Measurements from ENCODE around the gene JAML. TPM values are rescaled to one million over a fixed set of nuclear protein-coding genes. Genes with fewer than 3 reads are reported as not detected.

JAML gene
- total and polyA plus RNA-seq, 2 of the 13 experiments (the other 11 are each of a cell fraction or from before 2014, with no cell fraction given): 2.0 to 3.3 TPM

DNA sequence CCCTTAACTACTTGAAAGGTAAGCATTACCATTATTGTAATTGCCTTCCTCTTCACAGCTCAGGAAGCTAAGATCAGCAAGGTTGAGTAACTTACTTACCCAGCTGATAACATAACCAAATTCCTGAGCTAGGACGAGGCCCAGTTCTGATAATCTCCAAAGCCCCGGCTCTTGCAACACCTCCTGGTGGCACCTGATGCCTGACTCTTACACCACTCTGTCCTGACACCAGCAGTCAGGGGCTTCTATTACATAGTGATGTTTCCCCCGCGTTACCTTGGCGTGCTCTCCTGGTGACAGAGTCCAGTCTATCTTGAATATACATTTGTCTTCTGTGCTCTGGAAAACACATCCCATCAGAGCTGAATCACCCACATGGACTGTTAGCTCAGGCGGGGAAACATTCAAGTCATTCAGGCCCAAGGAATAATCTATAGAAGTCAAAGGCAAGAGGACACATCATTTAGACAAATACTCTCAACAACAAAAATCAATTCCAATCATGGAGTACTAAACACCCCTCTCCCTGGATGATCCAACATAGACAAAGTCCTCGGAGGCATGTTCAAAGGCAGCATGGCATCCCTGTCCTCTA is 12.6 kb downstream of the JAML start (continued):
- TF ChIP-seq ZNF567 (CRISPR knock-in tag; IDR thresholded peaks at IDR 0.05; ENCODE audit: borderline replicate concordance) (no peak), ZNF317 (CRISPR knock-in tag; IDR thresholded peaks at IDR 0.05) (peak; percentile 74; the same call in 1 of the 2 replicates), ZNF292 (CRISPR knock-in tag; IDR thresholded peaks at IDR 0.05; ENCODE audit: borderline replicate concordance, low read depth) (0 out of 2 replicates have a peak, but pooled peaks have one; percentile 44), RNF2 (conservative IDR thresholded peaks at IDR 0.05; ENCODE audit: low read depth) (no peak), SNRNP70 (IDR thresholded peaks at IDR 0.05; ENCODE audit: low read depth, low read length) (no peak), XBP1 (CRISPR knock-in tag; IDR thresholded peaks at IDR 0.05) (no peak), ZNF772 (CRISPR knock-in tag; IDR thresholded peaks at IDR 0.05) (no peak), ATF7 (IDR thresholded peaks at IDR 0.05) (peak; percentile 63), ATF7 (CRISPR knock-in tag; IDR thresholded peaks at IDR 0.05) (peak; percentile 94), ZBTB1 (CRISPR knock-in tag; IDR thresholded peaks at IDR 0.05; ENCODE audit: borderline replicate concordance) (no peak), TBX2 (CRISPR knock-in tag; IDR thresholded peaks at IDR 0.05; ENCODE audit: borderline replicate concordance) (peak; percentile 99), KAT8 (CRISPR knock-in tag; IDR thresholded peaks at IDR 0.05) (peak; percentile 81), MAFK (conservative IDR thresholded peaks at IDR 0.05 in 1 of 2, IDR thresholded peaks at IDR 0.05 in 1 of 2; ENCODE audit: low read length in 2 of 2) (0 out of 4 replicates have a peak, but pooled peaks of 1 of the 2 experiments have one; percentile 20), ZNF432 (CRISPR knock-in tag; IDR thresholded peaks at IDR 0.05; ENCODE audit: borderline replicate concordance) (no peak)
- TF ChIP-seq, protein P1, sequence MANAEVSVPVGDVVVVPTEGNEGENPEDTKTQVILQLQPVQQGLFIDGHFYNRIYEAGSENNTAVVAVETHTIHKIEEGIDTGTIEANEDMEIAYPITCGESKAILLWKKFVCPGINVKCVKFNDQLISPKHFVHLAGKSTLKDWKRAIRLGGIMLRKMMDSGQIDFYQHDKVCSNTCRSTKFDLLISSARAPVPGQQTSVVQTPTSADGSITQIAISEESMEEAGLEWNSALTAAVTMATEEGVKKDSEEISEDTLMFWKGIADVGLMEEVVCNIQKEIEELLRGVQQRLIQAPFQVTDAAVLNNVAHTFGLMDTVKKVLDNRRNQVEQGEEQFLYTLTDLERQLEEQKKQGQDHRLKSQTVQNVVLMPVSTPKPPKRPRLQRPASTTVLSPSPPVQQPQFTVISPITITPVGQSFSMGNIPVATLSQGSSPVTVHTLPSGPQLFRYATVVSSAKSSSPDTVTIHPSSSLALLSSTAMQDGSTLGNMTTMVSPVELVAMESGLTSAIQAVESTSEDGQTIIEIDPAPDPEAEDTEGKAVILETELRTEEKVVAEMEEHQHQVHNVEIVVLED (CRISPR knock-in tag; IDR thresholded peaks at IDR 0.05; ENCODE audit: borderline replicate concordance): peak; percentile 54; the same call in 1 of the 2 replicates
- TF ChIP-seq, protein P2, sequence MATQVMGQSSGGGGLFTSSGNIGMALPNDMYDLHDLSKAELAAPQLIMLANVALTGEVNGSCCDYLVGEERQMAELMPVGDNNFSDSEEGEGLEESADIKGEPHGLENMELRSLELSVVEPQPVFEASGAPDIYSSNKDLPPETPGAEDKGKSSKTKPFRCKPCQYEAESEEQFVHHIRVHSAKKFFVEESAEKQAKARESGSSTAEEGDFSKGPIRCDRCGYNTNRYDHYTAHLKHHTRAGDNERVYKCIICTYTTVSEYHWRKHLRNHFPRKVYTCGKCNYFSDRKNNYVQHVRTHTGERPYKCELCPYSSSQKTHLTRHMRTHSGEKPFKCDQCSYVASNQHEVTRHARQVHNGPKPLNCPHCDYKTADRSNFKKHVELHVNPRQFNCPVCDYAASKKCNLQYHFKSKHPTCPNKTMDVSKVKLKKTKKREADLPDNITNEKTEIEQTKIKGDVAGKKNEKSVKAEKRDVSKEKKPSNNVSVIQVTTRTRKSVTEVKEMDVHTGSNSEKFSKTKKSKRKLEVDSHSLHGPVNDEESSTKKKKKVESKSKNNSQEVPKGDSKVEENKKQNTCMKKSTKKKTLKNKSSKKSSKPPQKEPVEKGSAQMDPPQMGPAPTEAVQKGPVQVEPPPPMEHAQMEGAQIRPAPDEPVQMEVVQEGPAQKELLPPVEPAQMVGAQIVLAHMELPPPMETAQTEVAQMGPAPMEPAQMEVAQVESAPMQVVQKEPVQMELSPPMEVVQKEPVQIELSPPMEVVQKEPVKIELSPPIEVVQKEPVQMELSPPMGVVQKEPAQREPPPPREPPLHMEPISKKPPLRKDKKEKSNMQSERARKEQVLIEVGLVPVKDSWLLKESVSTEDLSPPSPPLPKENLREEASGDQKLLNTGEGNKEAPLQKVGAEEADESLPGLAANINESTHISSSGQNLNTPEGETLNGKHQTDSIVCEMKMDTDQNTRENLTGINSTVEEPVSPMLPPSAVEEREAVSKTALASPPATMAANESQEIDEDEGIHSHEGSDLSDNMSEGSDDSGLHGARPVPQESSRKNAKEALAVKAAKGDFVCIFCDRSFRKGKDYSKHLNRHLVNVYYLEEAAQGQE (IDR thresholded peaks at IDR 0.05; ENCODE audit: borderline replicate concordance in 1 of 2, low read depth in 1 of 2, low read length in 2 of 2): 0 out of 4 replicates have a peak, but pooled peaks of 1 of the 2 experiments have one; percentile 12
- TF ChIP-seq, protein P3, sequence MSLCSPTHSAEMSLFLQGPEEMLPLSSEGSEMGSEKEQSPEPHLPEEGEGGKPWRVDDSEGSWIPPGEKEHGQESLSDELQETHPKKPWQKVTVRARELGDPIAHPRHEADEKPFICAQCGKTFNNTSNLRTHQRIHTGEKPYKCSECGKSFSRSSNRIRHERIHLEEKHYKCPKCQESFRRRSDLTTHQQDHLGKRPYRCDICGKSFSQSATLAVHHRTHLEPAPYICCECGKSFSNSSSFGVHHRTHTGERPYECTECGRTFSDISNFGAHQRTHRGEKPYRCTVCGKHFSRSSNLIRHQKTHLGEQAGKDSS (CRISPR knock-in tag; IDR thresholded peaks at IDR 0.05; ENCODE audit: borderline replicate concordance, low read depth): peak; percentile 77; the same call in 1 of the 2 replicates
- TF ChIP-seq, protein P4, sequence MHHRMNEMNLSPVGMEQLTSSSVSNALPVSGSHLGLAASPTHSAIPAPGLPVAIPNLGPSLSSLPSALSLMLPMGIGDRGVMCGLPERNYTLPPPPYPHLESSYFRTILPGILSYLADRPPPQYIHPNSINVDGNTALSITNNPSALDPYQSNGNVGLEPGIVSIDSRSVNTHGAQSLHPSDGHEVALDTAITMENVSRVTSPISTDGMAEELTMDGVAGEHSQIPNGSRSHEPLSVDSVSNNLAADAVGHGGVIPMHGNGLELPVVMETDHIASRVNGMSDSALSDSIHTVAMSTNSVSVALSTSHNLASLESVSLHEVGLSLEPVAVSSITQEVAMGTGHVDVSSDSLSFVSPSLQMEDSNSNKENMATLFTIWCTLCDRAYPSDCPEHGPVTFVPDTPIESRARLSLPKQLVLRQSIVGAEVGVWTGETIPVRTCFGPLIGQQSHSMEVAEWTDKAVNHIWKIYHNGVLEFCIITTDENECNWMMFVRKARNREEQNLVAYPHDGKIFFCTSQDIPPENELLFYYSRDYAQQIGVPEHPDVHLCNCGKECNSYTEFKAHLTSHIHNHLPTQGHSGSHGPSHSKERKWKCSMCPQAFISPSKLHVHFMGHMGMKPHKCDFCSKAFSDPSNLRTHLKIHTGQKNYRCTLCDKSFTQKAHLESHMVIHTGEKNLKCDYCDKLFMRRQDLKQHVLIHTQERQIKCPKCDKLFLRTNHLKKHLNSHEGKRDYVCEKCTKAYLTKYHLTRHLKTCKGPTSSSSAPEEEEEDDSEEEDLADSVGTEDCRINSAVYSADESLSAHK (CRISPR knock-in tag; IDR thresholded peaks at IDR 0.05; ENCODE audit: borderline replicate concordance): no peak
- TF ChIP-seq, protein P5, sequence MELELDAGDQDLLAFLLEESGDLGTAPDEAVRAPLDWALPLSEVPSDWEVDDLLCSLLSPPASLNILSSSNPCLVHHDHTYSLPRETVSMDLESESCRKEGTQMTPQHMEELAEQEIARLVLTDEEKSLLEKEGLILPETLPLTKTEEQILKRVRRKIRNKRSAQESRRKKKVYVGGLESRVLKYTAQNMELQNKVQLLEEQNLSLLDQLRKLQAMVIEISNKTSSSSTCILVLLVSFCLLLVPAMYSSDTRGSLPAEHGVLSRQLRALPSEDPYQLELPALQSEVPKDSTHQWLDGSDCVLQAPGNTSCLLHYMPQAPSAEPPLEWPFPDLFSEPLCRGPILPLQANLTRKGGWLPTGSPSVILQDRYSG (CRISPR knock-in tag; IDR thresholded peaks at IDR 0.05): peak; percentile 64; the same call in 1 of the 2 replicates
